Measurements from ENCODE around the gene EEF1B2.
"Not testable (repeated sequence)": the region's sequence is repeated elsewhere in the genome, so short reads cannot be mapped to it uniquely, and the experiment has no call there.

The EEF1B2 gene

DNA sequence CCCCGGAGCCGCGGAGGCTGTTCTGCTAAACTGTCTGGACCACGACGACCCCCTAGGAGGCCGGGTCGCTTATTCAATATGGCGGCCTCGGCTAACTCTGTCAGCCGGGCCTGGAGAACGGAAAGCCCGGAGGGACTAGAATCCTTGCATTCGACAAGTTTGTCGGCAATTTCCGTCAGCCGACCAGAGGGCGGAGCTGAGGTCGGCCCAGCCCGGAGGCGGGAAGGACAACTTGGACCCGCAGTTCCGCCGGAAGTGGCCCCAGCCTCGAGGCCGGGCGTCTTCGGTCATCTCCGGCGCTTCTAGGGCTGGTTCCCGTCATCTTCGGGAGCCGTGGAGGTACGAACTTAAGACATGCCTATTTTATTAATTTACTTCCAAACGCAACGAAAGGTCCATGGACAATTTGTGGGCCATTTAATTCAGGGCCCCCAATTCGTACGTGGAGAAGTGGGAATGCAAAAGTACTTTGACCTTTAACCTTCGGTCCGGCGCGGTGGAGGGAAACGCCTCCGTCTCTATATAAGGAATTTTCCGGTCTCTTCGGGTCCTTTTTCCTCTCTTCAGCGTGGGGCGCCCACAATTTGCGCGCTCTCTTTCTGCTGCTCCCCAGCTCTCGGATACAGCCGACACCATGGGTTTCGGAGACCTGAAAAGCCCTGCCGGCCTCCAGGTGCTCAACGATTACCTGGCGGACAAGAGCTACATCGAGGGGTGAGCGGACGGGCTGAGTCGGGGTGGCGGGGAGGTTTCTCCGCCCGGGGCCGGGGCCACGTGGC is at the start of gene EEF1B2, which contains the start of gene NDUFS1:
TSS of gene EEF1B2 (plus strand) at position 550 of the 779 bp plus-strand sequence. CDS start at position 635, 85 bp downstream.
TSS of gene NDUFS1 (minus strand) at position 99 of the 779 bp plus-strand sequence. CDS start 5,766 bp downstream, outside the sequence.
- DNase-seq (ENCODE audit: low read depth in 2 of 2, low spot score in 1 of 2), result peak; percentile 92 to 95

DNA sequence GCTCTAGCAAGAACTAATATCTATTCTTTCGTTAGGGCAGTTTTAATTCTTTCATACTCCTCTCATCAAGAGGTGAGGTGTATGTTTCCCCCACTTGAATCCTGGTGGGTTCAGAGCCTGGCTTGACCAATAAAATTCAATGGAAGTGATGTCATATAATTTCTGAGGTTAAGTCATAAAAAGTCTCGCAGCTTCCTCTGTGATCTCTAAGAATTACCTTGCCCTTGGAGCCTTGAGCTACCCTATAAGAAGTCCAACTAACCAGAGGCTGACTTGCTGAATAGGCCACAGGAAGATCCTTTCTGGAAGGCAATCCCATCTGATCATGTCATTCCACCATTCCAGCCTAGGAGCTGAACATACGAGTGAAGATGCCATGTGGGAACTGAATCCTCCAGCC is 47.6 kb upstream of the EEF1B2 start:
- no peak for DNase-seq (ENCODE audit: low read depth in 2 of 2, low spot score in 1 of 2)

DNA sequence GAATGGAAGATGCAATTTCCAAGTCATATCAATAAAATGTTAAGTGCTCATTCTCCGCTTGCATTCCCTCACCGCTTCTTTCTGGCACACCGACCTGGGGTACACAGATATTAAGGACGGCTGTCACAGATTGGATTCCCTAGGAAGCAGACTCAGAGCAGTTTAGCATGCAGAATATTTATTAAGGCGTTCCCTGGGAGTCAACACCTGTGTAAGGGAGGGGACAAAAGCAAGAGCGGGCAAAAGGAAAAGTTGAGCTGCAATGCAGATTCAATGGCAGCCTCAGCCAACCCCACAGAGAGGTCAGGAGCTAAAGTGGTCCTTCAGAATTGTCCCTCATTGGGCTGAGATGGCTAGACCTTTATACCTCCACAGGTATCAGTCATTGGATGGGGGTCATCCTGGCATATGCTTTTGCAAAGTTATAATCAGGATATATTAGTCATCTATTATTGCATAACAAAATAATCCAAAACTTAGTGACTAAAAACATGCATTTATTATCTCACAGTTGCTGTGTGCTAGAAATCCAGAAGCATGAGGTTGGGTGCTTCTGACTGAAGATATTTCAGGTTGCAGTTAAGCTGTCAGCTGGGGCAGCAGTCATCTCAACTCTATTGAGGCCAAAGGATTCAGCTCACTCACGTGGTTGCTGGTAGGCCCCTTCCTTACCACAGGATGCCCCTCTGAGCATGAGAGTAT is 46.7 kb upstream of the EEF1B2 start:
- DNase-seq (ENCODE audit: low read depth in 2 of 2, low spot score in 1 of 2), result no peak

DNA sequence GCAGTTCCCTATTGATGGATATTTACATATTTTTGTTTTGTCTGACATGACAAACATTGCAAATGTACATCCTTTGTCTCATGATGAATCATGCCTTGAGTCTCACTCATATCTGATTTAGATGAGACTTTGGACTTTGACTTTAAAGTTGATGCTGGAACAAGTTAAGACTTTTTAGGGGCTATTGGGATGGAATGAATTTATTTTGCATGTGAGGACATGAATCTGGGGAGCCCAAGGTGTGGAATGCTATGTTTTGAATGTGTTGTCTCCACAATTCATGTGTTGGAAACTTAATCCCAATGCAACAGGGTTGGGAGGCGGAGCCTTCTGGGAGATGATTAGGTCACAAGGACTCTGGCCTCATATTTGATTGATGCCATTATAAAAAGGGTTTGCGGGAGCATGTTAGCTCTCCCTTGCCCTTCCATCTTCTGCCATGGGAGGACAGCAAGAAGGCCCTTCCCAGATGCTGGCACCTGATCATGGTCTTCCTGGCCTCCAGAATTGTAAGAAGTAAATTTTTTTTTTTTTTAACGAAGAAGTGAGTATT is 44.6 kb upstream of the EEF1B2 start:
- DNase-seq (ENCODE audit: low read depth in 2 of 2, low spot score in 1 of 2), result no peak

DNA sequence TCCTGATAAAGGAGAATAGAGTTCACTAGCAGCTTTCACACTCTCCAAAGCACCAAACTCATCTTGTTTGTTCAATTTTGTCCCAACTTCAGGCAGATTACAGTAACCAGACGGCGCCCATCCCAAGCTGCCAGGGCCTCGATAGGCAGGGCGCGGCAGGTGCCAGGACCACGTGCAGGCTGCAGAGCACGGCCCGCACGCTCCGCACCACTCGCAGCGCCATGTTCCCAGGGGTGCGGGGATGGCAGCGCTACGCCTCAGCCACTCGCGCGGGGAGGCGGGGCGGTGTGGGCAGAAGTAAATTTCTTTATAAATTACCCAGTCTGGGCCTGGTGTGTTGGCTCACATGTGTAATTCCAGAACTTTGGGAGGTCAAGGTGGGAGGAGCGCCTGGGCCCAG is 43.4 kb upstream of the EEF1B2 start:
- no peak for DNase-seq (ENCODE audit: low read depth in 2 of 2, low spot score in 1 of 2)

DNA sequence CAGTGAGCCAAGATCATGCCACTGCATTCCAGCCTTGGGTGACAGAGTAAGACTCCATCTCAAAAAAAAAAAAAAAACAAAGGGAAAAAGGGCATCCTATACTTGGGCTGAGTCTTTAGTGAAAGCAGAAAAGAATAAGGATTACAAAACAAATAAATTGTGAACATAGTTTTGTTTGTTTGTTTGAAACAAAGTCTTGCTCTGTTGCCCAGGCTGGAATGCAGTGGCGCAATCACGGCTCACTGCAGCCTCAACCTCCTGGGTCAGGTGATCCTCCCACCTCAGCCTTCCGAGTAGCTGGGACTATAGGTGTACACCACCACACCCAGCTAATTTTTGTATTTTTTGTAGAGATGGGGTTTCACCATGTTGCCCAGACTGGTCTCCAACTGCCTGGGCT is 37.1 kb upstream of the EEF1B2 start:
- not testable (repeated sequence) for DNase-seq (ENCODE audit: low read depth in 2 of 2, low spot score in 1 of 2)

DNA sequence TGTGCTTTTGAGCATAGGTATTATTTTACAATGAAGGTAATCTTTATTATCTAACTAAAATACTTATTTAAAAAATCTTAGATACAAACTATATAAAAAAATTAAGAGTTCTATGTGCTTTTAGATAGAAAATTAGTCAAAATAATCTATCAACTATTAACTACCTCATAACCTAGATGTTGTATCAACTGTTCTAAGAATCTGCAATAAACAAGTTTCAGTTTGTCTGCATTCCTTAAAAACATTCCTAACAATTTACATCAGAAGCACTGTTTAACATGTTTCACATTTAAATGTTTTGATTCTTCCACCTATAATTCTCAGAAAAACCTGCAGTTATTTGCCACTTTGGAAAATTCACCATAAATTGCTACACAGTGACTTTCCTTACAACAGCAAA is 33.8 kb upstream of the EEF1B2 start:
- no peak for DNase-seq (ENCODE audit: low read depth in 2 of 2, low spot score in 1 of 2)

DNA sequence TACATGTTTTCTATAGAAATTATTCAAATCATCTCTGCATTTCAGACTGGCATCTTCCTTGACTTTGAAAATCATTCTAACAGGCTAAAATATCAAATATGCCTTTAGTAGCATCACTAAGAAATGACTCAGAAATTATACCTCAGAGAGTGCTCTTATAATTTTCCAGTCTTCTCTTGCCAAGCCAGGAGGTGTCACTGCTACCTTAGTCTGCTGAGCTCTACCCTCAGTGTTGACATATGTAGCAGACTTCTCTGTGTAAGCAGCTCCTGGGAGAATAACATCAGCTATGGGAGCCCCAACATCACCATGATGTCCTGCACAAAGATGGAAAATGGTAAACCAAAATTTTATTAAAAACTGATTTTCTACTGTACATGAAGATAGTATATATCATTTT is 32.0 kb upstream of the EEF1B2 start:
- no peak for DNase-seq (ENCODE audit: low read depth in 2 of 2, low spot score in 1 of 2)

DNA sequence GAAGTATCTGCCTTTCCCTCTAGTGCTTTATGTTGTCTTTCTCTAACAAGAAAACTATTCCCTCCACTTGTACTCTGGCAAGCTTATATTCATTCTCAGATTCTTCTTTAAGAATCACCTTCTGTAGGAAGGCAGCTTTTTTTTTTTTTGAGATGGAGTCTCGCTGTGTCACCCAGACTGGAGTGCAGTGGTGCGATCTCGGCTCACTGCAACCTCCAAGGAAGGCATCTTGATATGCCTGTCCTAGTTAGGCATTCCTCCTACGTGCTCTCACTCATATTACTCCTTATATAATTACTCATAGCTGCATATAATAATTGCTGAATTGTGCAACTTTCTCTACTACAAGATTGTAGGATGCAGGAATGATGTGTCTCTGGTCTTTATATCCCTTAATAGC is 16.2 kb upstream of the EEF1B2 start:
- no peak for DNase-seq (ENCODE audit: low read depth in 2 of 2, low spot score in 1 of 2)

DNA sequence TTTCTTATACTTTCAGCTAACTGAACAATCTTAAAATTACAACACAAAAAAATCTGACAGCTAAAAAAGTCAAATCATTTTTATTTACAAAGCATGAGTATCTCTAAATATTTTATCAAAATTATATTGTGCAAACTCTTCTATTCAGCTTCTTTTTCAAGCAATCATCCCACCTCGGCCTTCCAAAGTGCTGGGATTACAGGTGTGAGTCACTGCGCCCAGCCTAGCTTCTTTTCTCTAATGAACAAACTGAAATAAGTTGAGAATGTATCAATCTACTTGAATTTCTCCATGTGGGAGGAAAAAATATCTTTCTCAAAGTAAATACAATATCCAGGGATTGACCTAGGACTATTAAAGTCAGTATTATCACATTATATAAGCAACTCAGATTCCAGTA is 15.3 kb upstream of the EEF1B2 start:
- no peak for DNase-seq (ENCODE audit: low read depth in 2 of 2, low spot score in 1 of 2)

DNA sequence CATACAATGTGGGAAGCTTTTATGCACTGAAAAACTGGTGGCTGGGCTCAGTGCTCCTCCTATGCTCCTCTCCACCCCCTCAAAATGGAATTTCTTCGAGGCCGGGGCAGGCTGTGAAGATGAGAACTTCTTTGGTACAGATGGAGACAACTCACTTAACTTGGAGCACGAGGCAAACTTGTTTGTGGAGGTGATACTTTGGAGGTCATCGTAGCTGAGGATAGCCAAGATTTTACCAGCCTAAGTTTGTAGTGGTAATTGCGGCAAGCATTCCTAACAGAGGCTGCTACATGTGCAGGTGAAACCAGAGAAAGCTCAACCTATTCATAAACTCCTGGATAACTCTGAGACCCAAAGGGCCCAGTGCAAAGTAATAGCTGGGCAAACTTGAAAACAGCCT is 14.0 kb upstream of the EEF1B2 start:
- DNase-seq (ENCODE audit: low read depth in 2 of 2, low spot score in 1 of 2), result no peak

DNA sequence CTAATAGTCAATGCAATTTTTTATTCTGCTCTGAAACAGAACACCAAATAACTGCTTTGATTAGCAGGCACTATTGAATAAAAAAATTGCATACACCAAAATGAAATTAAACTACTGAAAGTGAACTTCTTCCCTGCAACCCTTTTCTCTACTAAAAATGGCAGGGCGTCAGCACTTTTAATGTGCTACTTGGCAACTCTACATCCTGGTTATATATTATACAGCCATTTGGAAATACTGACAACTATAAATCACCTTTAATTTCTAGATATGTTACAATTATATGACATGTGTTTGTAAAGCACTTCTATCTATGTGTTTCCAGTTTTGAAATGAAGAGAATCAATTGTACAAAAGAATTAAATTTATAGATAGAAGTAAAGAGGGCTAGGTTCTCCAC is 10.4 kb upstream of the EEF1B2 start:
- DNase-seq (ENCODE audit: low read depth in 2 of 2, low spot score in 1 of 2), result no peak

DNA sequence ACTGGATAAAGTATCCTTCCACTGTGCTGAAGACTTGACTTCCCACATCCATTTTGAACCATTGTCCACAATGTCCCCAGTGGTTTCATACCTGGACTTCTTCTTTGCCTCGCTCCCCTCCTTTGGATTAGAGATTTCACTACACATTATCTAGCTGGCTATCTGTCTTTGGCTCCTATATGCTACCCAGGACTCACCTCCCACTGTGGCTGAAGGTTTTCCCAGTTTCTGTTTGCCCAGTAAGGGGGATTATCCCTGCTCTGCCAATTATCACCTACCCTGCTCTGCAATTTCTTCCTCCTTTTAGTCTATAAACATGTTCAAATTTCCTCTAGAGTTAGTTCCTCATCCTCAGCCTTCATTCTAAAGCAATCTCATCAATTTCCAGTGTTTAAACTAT is 9.5 kb upstream of the EEF1B2 start:
- no peak for DNase-seq (ENCODE audit: low read depth in 2 of 2, low spot score in 1 of 2)

DNA sequence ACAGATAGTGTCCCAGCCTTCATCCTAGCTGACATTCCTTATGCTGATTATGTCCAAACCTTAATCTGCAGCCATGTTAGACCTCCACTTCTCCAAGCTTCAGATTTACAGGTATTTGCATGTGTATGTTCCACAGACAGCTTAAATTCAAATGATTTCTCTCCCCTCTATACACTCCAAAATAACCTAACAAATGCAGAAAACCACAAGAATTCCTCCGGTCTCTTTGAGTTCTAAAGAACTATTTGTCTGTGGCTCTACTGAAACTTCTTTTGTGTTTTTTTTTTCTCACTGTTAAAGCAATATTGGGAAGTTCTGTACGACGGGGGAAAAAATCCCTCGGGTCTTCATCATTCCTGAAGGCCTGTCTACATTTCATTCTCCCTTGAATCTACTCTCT is 9.1 kb upstream of the EEF1B2 start:
- no peak for DNase-seq (ENCODE audit: low read depth in 2 of 2, low spot score in 1 of 2)

DNA sequence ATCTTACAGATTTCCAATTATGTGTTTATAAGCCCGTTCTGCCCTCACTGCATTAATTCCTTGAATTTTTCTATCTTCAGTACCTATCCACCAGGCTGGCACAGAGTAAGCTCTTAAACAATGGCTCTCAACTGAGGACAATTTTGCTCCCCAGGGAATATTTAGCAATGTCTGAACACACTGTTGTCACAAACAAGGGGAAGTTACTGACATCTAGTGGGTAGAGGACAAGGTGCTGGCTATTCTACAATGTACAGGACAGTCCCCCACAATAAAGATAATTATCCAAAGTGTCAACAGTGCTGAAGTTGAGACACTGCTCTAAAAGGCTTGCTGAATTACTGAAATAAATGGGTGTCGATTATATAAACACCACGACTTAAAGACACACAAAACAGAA is 5.5 kb upstream of the EEF1B2 start:
- no peak for DNase-seq (ENCODE audit: low read depth in 2 of 2, low spot score in 1 of 2)

DNA sequence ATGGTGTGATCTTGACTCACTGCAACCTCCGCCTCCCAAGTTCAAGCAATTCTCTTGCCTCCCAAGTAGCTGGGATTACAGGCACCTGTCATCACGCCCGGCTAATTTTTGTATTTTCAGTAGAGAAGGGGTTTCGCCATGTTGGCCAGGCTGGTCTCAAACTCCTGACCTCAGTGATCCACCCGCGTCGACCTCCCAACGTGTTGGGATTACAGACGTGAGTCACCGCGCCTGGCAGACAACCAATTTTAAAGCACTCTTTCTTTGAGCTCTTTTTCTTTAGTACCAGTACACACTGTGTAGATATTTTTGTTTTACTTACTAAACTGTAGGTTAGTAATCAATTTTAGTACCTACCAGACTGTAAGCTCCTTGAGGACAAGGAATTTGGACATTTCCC is 2.7 kb upstream of the EEF1B2 start:
- DNase-seq (ENCODE audit: low read depth in 2 of 2, low spot score in 1 of 2), result not testable (repeated sequence)

DNA sequence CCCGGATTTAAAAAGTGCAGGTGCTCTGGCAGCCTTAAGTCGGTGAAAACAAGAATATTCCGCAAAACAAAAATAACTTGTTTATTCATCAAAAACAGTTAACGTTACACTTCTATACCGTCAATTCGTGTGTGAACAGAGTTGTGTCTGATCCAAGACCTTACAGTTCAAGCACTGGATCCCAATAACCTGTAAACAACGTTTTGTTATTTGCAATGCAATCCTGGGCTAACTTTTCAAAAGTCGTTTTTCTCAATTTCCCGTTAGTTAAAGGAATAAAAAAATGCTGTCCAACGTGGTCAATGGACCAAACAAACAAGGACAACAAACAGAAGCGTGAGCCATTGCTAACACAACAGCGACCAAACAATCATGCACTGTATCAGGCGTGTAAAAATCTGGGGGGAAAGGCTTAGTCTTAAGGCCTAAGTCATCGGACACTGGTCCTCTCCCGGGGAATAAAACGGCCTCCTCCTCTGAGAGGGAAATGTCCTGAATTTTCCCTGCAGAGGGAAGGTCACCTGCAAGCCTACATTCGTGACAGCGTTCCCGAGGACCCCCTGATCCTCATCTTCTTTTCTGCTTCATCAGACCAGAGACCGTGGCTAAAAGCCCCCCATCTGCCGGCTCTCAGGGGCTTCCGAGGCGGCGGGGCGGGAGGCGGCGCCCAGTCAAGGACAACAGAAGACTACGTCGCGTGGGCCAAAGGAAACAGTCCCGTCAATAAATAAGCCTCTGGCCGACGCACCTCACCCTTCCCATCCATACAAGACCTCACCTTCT is 941 bp upstream of the EEF1B2 start:
- DNase-seq (ENCODE audit: low read depth in 2 of 2, low spot score in 1 of 2), result no peak

DNA sequence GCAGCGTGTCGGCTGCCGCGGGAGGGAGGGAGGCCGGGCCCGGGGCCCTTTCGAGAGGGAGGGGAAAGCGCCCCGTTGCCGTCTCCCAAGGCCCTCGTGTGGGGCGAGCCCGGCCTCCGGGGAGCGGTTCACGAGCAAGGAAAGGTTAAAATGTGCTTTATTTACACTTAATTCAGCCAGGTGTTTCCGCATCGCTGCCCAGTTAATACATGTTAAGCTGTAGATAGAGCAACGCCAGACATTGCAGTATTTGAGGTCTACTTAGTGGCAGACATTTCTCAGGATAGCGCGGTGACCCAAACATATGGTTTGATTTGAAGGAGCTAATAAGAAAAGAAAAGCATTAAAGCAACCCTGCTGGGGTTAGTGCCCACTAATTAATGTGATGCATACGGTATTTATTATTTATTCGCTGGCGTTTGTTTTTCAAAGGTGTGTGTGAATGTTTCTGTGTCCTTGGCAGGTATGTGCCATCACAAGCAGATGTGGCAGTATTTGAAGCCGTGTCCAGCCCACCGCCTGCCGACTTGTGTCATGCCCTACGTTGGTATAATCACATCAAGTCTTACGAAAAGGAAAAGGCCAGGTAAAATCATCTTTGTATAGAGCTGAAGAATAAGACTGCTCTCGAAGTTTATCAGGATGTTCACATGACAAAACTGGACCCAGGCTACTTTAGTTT is 571 bp downstream of the EEF1B2 start:
- no peak for DNase-seq (ENCODE audit: low read depth in 2 of 2, low spot score in 1 of 2)

DNA sequence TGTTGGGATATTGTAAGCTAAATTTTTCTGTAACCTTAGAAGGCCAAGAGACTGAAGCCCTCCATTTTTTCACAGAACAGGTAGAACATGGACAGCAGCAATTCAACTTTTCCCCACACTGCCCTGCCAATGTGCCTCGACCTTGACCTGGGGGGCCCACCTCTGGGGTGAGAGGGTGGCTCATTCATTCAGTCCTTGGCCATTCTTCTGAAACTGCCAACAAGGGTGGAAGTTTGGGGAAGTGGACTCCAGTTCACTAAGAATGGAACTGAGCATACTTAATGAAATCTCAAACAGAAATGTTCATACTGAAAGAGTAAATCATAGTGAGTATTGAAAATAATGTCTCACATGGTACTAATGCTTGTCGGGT is 1.1 kb downstream of the EEF1B2 start:
- no peak for DNase-seq (ENCODE audit: low read depth in 2 of 2, low spot score in 1 of 2)

DNA sequence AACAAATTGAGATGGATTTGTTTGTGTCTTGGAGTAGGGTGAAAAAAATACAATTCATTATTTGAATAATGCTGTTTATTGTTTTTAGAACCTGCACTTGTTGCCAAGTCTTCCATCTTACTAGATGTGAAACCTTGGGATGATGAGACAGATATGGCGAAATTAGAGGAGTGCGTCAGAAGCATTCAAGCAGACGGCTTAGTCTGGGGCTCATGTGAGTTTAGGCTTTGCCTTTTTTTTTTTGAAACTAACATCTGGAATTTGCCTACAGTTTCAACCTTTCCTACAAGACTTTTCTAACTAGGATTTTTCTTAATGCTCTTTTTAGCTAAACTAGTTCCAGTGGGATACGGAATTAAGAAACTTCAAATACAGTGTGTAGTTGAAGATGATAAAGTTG is 2.7 kb downstream of the EEF1B2 start:
- DNase-seq (ENCODE audit: low read depth in 2 of 2, low spot score in 1 of 2), result not testable (repeated sequence)

DNA sequence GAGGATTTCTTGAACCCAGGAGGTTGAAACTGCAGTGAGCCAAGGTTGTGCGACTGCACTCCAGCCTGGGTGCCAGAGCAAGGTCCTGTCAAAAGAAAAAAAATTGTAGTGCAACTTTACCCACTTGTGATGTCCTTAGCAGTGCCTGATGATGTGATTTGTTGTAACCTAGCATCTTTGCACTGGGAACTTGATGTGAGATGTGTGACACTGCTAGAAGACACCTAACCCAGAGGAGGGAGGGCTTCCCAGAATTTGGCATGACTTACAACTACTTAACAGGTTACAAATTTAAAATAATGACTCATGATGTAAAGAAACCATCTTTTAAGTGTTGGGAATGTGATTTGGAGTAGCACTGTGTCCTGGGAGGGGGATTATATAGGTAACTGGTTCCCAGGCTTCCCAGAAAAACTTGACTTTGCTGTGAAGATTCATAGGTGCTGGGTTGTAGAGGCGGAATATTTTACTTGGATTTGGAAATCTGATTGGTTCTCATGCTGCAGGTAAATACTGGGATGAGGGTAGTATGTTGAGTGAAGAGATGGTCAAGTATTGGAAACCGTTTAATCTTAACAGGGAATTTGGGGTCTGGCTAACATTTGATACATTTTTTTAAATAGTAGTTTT is 3.7 kb downstream of the EEF1B2 start:
- DNase-seq (ENCODE audit: low read depth in 2 of 2, low spot score in 1 of 2), result no peak
